Putamen (tissue), 1 donor: Measurements from ENCODE around the gene MCTP1.
"Not testable (repeated sequence)": the region's sequence is repeated elsewhere in the genome, so short reads cannot be mapped to it uniquely, and the experiment has no call there.

Experiments used
- DNase-seq: peaks from one replicate; pipeline ENCODE4 v3.0.0-alpha.2; 2016; ENCODE audit warnings: low spot score

The MCTP1 gene

DNA sequence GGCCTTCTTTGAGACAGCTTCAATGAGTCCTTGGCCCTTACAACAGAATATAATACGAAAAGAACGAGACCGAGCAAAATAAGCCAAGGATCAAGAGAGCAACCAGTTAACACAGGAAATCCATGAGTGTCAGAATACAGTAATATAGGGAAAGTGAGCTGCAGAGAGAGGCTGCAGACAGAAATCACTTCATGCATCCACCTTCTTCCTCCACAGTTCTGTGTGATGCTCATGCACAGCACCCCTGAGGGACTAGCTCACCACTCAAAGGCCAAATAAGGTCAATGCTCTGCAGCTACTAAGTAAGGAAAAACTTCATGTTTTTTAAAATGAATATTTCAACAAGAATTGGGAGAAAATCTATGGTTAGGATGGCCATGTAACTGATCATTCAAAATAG lies 257.1 kb downstream of the MCTP1 start:
- no peak for DNase-seq

DNA sequence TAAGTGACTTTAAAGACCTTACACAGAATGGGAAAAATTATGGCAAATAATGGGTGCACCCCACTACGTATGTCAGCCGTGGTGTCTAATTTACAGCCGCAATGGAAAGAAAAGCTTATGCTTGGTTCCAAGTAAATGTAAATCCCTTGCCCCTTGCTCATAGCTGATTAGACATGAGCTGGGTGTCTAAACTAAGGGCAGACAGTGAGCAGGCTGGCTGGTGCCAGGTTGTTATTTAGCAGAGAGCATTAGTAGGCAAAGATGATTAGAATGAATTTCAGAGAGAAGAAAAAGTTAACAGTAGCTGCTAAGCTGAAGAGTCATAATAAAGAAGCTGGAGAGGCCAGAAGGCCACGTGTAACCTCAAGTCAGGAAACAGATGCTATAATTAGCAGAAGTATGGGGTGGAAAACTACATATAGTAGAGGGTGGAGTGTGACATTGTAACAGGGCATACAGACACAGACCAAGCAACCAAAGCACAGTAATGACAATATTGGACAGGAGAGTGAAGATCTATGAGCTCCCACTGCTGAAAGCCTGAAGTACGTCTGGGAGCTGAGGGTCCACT lies 257.7 kb downstream of the MCTP1 start:
- no peak for DNase-seq

DNA sequence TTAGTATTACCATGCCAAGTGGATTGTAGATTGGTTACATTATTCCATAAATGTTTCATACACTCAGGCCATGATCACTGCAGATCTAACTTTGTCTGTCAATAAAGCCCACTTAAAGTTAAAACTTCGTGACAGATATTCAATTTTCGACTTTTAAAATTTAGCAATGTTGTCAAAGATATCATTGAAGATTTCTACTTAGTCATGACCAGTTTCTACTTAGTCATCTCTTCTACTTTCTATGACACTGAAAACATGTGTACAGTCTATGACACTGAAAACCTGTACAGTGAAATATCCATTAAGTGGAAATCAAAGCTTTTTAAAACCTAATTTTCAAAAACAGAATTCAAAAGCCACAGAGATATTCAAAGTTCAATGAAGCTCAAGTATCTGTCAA lies 258.2 kb downstream of the MCTP1 start:
- DNase-seq, result no peak

DNA sequence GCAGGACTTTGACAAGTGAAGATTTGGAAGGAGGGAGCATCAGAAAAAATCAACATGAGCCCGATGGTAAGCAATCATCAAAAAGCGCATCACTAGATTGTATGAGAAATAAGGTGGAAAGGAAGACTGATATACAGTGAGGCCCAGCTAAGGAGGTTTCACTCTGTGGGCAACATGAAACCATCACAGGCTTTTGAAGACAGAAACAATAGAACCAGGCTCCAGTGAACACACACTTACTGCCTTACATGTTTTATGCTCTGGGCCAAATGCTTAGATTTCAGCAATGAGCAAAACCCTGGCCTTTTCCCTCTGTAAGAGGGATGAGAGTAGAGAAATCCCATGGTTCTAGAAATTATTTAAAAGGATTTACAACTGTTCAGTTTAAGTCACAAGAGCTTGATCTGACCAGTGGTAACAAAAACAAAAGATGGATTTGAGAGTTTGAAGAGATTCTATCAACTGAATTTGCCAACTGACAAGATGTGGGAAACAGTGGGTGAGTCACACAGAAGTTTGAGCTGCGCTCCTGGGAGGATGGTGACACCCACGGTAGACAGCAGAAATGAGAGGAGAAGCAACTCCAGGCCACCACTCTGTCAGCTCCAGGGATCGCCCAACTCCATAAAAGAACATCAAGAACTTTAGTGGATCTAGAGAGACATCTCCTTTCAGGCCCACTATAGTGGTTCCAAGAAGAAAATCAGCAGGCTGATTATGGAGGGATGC lies 261.8 kb downstream of the MCTP1 start:
- DNase-seq, result peak; percentile 66

DNA sequence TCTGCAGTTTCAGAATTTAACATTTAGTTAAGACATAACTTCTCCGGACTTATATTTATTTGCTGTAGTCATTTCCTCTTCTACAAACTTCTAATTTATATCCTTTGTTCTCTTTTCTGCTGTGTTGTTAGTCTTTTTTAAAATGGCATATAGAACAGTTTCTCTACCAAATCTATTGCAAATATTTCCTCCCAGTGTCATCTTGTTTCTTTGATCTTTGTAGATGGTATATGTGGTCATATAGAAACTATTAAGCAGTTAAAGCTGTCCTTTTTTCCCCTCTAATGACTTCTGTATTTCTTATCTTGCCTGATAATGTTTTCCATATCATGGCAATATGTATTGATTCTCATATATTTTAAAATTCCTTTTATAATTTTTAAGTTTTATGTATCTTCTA lies 264.5 kb downstream of the MCTP1 start:
- DNase-seq, result no peak

DNA sequence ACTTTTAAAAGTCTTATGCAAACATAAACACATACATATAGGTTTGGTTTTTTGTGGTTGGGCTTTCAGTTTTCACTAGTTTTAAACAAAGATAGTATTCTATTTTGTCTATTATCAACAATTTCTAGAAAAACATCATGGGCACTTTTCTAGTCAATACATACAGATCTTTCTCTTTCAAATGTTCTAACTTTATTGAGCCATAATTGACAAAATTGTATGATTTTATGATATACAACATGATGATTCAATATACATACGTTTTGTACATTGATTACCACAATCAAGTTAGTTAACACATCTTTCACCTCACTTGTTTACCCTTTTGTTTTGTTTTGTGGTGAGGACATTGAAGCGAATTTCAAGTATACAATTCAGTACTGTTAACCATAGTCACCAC lies 265.9 kb downstream of the MCTP1 start:
- DNase-seq, result no peak

DNA sequence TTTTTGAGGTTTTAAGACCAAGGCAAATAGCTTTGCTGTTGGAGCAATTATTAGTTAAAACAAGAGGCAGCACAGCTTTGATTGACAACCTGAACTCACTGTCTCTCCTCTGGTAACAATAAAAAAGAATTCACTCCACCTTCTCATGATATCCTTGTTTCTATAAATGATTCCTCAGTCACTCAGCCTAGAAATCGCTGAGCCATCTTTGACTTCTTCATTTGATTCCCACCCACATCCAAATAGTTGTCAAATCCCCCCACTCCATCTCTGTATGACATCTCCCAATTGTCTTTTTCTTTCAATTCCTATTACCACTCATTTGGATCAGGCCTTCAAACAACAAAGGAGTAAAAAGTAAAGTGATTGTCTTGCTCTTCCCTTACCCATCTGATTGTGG lies 266.4 kb downstream of the MCTP1 start:
- peak; percentile 73 for DNase-seq

DNA sequence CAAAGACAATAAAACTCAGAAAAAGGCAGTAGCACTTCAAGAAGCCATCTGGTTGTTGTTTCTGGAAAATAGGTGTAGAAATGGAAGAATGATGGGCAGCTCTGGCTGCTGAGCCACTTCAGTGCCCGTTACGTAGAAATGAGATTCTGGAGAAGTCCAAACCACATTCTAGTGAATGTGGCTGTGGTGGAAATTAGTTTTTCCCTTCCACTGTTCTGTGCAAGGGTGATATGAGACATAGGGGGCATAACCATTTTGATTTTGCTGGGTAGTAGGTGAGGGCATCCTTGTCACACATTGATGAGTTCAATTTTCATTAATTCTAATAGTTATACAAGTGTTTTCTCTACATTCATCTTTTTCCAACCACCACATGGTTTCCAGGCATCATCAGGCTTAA lies 275.1 kb downstream of the MCTP1 start:
- DNase-seq, result no peak

DNA sequence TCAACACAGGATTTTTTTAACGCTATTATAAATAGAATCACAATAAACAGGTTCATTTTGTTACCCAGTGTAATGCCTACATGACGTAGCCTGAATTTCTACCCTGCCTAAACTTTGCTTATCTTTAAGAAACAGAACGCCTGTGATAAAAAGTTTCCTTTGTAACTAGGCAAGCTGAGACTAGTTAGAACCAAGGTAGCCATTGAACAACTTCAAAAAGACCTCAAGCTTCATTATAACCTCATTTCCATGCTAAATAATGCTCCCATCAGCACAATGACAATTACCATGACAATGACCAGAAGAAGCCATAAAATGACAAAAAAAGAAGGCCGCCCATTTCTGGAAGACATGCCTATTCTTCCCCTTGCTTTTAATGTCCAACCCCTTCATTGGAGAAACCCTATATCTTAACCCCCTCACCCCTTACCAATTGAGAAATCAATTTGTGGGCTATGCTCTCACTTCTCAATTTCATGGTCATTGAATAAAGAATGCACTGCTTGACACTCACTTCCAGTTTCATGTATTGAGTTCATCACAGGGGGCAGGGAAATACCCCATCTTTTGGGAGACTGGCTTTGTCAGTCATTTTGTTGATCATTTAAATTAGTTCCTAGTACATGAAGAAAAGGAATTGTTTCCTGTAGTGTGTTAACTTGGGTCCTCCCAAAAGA lies 276.8 kb downstream of the MCTP1 start:
- no peak for DNase-seq

DNA sequence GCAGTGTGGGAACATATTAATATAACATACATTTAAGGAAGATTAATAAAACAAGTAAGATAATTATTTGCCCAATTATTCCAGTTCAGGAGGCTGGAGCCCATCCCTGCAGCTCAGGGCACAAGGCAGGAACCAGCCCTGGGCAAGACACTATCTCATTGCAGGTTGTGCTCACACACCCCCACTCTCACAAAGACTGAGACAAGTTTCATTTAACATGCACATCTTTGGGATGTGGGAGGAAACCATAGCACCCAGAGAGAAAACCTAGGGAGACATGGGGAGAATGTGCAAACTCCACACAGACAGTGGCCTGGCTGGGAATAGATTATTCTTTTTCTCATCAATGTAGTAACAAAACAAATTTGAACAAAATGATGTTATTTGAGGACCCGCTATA lies 279.1 kb downstream of the MCTP1 start:
- peak; percentile 49 for DNase-seq

DNA sequence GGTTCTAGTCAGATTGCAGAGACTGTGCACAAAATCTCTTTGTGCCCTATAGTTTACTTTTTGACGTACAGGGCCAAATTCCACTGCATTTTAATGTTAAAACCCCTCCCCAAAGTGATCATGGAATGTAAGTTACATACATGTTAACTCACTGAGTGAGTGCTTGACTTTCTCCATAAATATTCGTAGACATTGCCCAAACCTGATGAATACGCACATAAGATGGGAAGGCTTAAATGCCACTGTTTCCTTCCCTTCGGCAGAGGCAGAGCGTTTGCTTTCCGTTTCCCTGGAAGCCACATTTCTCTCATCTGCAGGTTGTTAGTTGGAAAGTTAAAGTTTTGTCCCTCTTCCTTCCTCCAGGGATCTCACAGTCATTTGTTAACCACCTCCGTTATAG lies 286.2 kb downstream of the MCTP1 start:
- no peak for DNase-seq

DNA sequence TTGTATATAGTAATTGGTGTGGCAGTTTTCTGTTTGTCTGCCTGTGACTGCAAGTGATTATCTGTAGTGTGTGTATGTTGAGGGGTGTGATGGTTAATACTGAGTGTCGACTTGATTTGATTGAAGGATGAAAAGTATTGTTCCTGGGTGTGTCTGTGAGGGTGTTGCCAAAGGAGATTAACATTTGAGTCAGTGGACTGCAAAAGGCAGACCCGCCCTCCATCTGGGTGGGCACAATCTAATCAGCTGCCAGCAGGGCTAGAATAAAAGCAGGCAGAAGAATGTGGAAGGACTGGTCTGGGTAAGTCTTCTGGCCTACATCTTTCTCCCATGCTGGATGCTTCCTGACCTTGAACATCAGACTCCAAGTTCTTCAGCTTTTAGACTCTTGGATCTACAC lies 290.4 kb downstream of the MCTP1 start:
- not testable (repeated sequence) for DNase-seq

DNA sequence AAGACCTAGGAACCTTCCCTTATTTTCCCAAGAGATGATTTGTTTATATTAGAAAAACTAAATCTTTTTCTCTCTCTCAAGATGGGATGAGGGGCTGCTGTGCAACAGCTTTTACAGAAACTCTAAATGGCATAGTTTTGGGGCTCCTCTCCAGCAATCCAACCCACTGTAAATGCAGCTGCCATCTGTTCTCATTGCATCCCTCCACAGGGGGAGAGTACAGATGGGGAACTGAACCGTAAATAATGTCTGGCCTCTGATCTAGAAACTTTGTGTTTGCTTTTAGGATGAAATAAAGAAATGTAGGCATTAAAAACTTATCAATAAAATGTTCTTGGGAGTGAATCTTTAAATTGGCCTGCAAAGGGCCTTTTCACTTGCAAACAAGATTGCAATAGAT lies 291.4 kb downstream of the MCTP1 start:
- DNase-seq, result no peak

DNA sequence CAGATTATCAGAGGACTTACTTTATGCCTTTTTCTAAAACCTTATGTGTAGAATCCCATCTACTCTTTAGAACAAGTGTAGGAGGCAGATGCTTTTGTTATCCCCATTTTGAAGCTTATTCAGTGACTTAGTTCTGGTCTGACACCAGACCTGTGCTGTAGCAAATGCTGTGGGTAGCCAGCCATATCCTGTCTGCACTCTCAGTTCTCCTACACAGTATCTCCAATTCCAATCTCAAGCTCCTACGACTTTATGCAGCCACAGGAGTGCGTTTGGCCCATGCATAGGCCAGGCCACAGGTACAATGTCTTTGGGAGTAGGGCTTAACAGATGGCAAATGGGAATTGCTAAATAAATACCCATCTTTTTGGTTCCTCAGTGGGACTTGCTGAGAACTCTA lies 292.6 kb downstream of the MCTP1 start:
- no peak for DNase-seq

DNA sequence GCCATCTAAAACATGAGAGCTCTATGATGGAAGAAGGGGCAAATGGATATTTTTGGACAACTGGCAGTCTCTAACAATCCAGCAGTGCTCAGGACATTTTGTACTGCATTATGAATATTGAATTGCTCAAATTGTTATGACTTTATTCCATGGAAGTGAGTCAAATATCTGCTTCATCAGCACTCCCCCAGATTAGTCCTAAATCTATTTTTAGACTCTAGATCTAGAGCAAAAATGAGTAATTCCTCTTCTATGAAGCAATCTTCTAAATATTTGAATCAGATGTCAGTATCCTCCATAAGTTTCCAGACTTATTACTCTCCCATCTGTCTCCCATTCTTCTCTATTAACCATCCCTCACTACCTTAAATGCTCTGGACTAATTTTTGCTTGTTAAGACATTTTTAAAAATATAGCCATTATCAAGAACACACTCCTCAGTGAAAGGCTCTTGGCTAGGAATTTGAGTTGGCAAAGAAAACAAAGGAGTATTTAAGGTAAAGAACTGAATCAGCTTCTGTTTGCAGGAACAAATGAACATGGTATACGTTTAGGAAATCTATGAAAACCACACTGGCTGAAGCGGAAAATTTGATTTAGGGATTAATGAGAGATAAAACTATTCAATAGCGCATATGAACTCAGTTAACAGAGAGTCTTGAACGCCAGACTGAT lies 300.9 kb downstream of the MCTP1 start:
- no peak for DNase-seq

DNA sequence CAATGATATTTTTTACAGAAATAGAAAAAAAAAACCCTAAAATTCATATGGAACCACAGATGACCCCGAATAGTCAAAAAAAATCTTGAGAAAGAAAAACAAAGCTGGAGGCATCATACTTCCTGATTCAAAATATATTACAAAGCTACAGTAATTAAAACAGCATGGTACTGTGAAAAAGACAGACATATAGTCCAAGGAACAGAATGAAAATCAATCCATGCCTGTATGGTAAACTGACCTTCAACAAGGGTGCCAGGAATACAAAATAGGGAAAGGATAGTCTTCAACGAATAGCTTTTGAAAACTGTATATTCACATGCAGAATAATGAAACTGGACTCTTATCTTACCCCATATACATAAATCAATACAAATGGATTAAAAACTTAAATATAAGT lies 307.5 kb downstream of the MCTP1 start:
- no peak for DNase-seq

DNA sequence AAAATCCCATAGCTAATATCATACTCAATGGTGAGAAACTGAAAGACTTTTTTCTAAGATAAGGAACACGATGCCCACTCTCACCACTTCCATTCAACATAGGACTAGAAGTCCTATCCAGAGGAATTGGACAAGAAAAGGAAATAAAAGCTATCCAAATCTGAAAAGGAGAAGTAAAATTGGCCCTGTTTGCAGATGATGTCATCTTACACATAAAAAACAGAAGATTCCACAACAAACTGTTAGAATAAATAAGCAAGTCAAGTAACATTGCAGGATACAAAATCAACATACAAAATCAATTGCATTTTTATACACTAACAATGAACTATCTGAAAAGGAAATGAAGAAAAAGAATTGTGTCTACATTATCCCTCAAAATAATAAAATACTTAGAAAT lies 308.0 kb downstream of the MCTP1 start:
- DNase-seq, result no peak

DNA sequence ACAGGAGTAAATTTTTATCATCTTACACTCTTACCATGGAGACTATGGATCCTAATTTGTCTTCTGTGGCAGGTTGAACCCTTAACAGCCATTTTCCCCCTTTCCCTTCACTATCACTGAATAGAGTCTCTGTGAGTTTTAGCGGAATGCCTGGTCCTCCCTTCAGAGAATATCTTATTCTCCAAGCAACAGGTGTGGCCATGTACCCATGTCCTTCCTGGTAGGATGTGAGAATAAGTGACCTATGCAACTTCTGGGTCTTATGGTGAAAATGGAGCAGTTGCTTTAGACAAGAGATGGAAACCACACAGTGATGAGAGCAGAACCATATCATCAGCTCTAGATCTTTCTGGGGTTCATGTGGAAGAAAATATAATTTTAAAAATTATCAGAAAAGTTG lies 312.6 kb downstream of the MCTP1 start:
- DNase-seq, result no peak

DNA sequence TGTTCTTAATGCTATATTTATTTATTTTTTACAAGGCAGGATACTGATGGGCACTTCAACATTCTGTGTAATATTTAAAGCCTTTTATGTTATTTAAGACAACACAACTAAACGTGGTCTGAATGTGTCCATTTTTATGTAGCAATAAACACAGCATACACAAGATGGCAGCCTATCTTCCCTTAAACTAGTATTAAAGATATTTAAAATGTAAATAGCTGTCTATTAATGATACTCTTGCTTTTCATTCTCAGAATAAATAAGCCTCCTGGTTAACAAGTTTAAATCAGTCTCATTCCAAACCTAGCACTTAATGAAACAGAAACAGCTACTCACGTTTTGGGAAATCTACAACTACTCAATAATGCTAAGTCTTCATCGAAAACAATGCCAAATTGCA lies 315.7 kb downstream of the MCTP1 start:
- no peak for DNase-seq

DNA sequence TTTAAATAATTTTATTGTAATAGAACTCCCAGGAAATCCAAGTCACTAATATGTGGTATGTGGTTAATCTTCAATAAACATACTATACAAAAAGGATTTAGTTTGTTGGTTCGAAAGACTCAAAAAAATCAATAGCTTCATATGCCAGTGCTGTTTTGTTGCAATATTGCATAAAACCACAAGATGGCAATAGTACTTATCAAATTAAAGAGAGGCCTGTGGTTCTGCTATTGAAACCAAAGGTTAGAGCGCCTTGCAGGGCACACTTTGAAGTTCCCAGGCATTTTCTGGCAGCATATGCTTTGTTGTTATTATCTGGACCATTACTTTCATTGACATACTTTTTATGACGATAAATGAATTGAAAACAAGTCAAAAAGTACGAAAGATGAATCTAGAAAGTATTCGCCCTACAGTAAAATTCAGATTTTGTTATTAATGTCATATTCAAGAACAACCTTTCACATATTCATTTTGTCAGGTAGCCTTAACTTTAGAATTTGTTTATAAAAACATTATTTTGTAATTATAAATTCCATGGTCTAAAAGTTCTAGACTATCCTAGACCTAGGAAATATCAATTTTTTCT lies 316.3 kb downstream of the MCTP1 start:
- peak; percentile 64 for DNase-seq

DNA sequence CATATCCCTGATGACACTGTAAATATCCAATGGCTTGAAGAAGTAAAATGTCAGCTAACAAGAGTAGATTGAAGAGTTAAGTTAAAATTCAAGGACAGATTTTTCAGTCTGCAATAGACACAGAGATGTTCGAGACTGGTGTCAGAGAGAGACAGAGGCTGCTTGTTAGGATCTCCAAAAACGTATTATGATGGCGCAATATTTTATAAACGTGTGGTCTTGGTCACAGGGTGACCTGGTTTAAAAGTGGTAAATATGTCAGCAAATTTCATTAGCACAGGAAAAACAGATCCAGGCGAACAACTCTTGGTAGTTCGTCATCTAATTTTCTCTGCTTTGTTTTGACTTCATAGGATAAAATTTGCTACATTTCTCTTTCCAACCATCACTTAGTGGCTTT lies 317.4 kb downstream of the MCTP1 start:
- no peak for DNase-seq

DNA sequence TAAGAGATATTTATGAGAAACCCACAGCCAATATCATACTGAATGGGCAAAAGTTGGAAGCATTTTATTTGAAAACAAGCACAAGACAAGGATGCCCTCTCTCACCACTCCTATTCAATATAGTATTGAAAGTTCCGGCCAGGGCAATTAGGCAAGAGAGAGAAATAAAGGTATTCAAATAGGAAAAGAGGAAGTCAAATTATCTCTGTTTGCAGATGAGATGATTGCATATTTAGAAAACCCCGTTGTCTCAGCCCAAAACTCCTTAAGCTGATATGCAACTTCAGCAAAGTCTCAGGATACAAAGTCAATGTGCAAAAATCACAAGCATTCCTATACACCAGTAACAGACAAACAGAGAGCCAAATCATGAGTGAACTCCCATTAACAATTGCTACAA lies 325.6 kb downstream of the MCTP1 start:
- not testable (repeated sequence) for DNase-seq

DNA sequence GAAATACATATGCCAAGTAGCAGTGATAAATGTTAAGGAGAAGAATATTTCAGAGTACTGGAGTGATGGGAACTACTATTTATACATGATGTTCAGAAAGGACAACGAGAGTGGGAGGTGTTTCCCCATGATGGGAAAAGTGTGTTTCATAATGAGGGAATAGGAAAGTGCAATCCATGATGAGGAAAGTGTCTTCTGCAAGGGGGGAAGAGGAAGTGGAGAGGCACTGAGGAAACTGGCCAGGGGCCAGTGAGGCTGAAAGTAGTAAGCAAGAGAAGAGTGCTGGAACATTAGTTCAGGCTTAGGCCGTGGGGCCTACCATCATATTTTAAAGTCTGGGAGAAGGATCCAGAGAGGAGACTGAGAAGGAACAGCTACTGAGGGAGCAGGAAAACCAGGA lies 339.2 kb downstream of the MCTP1 start:
- DNase-seq, result no peak
